BLaER1 treated with 17β-estradiol and CSF1 and Interleukin-3, amounts not matched to agents 10 nM and 100 nM (cell line): Measurements from ENCODE around the gene MCF2L.

Experiments
- H3K27ac ChIP-seq, 11 experiments: shearing (Covaris generic); formaldehyde crosslinking; 2 replicates each; pipeline ENCODE4 v1.8.1; 2022
- H3K27me3 ChIP-seq, 11 experiments: shearing (Covaris generic); formaldehyde crosslinking; 2 replicates each; pipeline ENCODE4 v1.8.1; 2022
- H3K36me3 ChIP-seq, 11 experiments: shearing (Covaris generic); formaldehyde crosslinking; 2 replicates each; pipeline ENCODE4 v1.8.1; 2022
- H3K4me1 ChIP-seq, 10 experiments: shearing (Covaris generic); formaldehyde crosslinking; 2 replicates each; pipeline ENCODE4 v1.8.1; 2022
- H3K4me2 ChIP-seq, 11 experiments: shearing (Covaris generic); formaldehyde crosslinking; 2 replicates each; pipeline ENCODE4 v1.8.1; 2022
- H3K4me3 ChIP-seq, 10 experiments: shearing (Covaris generic); formaldehyde crosslinking; 2 replicates each; pipeline ENCODE4 v1.8.1; 2022
- H3K9ac ChIP-seq, 11 experiments: shearing (Covaris generic); formaldehyde crosslinking; 2 replicates each; pipeline ENCODE4 v1.8.1; 2022
- H3K9me3 ChIP-seq, 11 experiments: shearing (Covaris generic); formaldehyde crosslinking; replicated peaks in 1 of 11; 2 replicates each; pipeline ENCODE4 v1.8.1; 2022
- H4K20me1 ChIP-seq, 11 experiments: shearing (Covaris generic); formaldehyde crosslinking; 2 replicates each; pipeline ENCODE4 v1.8.1; 2022
- Cebpa-rat ChIP-seq, 11 experiments: shearing (Covaris generic); IDR thresholded peaks; 2 replicates each; pipeline ENCODE4 v1.8.1; 2022

MCF2L gene

GRCh38 chr13:113080361-113080831 is 111.4 kb downstream of the MCF2L start:
- no peak overlapping the region for H3K27ac ChIP-seq
- H3K4me3 ChIP-seq: no peak overlapping the region
- no peak overlapping the region for H3K4me2 ChIP-seq
- no peaks in the 10 kb centered on the region for H3K36me3 ChIP-seq
- H4K20me1 ChIP-seq: peaks cover 0 to 34% (median 0%) of the 10 kb centered on the region in 11 experiments; a peak in 3 of 22 replicates
- H3K9ac ChIP-seq: no peak overlapping the region
- H3K27me3 ChIP-seq: no peaks in the 10 kb centered on the region
- H3K4me1 ChIP-seq: peaks cover 0 to 24% (median 13%) of the 10 kb centered on the region in 10 experiments; a peak in 15 of 20 replicates
- TF ChIP-seq Cebpa-rat (IDR thresholded peaks at IDR 0.05): no peak
- no peaks in the 10 kb centered on the region for H3K9me3 ChIP-seq

- no peak for TF ChIP-seq Cebpa-rat (IDR thresholded peaks at IDR 0.05)
- Histone ChIP-seq H3K4me2 (no peak overlapping the region), H3K4me1 (peaks cover 0 to 27% (median 13%) of the 10 kb centered on the region in 10 experiments; a peak in 15 of 20 replicates), H4K20me1 (peaks cover 0 to 34% (median 0%) of the 10 kb centered on the region in 11 experiments; a peak in 3 of 22 replicates), H3K36me3 (no peaks in the 10 kb centered on the region), H3K4me3 (no peak overlapping the region), H3K9ac (no peak overlapping the region), H3K27ac (no peak overlapping the region), H3K27me3 (no peaks in the 10 kb centered on the region), H3K9me3 (no peaks in the 10 kb centered on the region)
Observed at GRCh38 chr13:113080901-113081521, 112.0 kb downstream of the MCF2L start.

GRCh38 chr13:113082198-113083021 is 113.4 kb downstream of the MCF2L start:
- no peaks in the 10 kb centered on the region for H3K36me3 ChIP-seq
- peaks cover 0 to 5% (median 0%) of the 10 kb centered on the region in 11 experiments; a peak in 3 of 22 replicates for H3K27me3 ChIP-seq
- no peak overlapping the region for H3K4me3 ChIP-seq
- peaks cover 0 to 26% (median 13%) of the 10 kb centered on the region in 10 experiments; a peak in 15 of 20 replicates for H3K4me1 ChIP-seq
- no peak overlapping the region for H3K9ac ChIP-seq
- H4K20me1 ChIP-seq: peaks cover 0 to 41% (median 0%) of the 10 kb centered on the region in 11 experiments; a peak in 4 of 22 replicates
- no peak overlapping the region for H3K4me2 ChIP-seq
- no peak for TF ChIP-seq Cebpa-rat (IDR thresholded peaks at IDR 0.05)
- no peak overlapping the region for H3K27ac ChIP-seq
- H3K9me3 ChIP-seq: no peaks in the 10 kb centered on the region

GRCh38 chr13:113083022-113083373 is 114.0 kb downstream of the MCF2L start:
- no peak overlapping the region for H3K4me3 ChIP-seq
- no peak for TF ChIP-seq Cebpa-rat (IDR thresholded peaks at IDR 0.05)

GRCh38 chr13:113083402-113084061 is 114.5 kb downstream of the MCF2L start:
- no peak for TF ChIP-seq Cebpa-rat (IDR thresholded peaks at IDR 0.05)
- Histone ChIP-seq H3K27ac (no peak overlapping the region), H3K4me3 (no peak overlapping the region), H3K36me3 (no peaks in the 10 kb centered on the region), H4K20me1 (peaks cover 0 to 41% (median 0%) of the 10 kb centered on the region in 11 experiments; a peak in 4 of 22 replicates), H3K4me2 (no peak overlapping the region), H3K9ac (no peak overlapping the region), H3K4me1 (peaks cover 0 to 14% (median 10%) of the 10 kb centered on the region in 10 experiments; a peak in 15 of 20 replicates), H3K27me3 (peaks cover 0 to 16% (median 0%) of the 10 kb centered on the region in 11 experiments; a peak in 9 of 22 replicates), H3K9me3 (no peaks in the 10 kb centered on the region)

More at GRCh38 chr13:113083022-113083373, 114.0 kb downstream of the MCF2L start:
- Histone ChIP-seq H4K20me1 (peaks cover 0 to 41% (median 0%) of the 10 kb centered on the region in 11 experiments; a peak in 4 of 22 replicates), H3K9me3 (no peaks in the 10 kb centered on the region), H3K27ac (no peak overlapping the region), H3K4me2 (no peak overlapping the region), H3K27me3 (peaks cover 0 to 10% (median 0%) of the 10 kb centered on the region in 11 experiments; a peak in 8 of 22 replicates), H3K36me3 (no peaks in the 10 kb centered on the region), H3K4me1 (peaks cover 0 to 20% (median 13%) of the 10 kb centered on the region in 10 experiments; a peak in 15 of 20 replicates), H3K9ac (no peak overlapping the region)

- Histone ChIP-seq H3K27me3 (peaks cover 0 to 19% (median 0%) of the 10 kb centered on the region in 11 experiments; a peak in 9 of 22 replicates), H4K20me1 (peaks cover 0 to 41% (median 0%) of the 10 kb centered on the region in 11 experiments; a peak in 4 of 22 replicates), H3K4me2 (no peak overlapping the region), H3K9ac (no peak overlapping the region), H3K36me3 (no peaks in the 10 kb centered on the region), H3K4me3 (no peak overlapping the region), H3K4me1 (peaks cover 0 to 7% (median 3%) of the 10 kb centered on the region in 10 experiments; a peak in 15 of 20 replicates), H3K9me3 (no peaks in the 10 kb centered on the region), H3K27ac (no peak overlapping the region)
- no peak for TF ChIP-seq Cebpa-rat (IDR thresholded peaks at IDR 0.05)
Observed at GRCh38 chr13:113084094-113084942, 115.3 kb downstream of the MCF2L start.

- TF ChIP-seq Cebpa-rat (IDR thresholded peaks at IDR 0.05): no peak
- no peaks in the 10 kb centered on the region for H3K36me3 ChIP-seq
Observed at GRCh38 chr13:113084943-113085540, 116.0 kb downstream of the MCF2L start.

More at GRCh38 chr13:113084943-113085540, 116.0 kb downstream of the MCF2L start:
- H3K27me3 ChIP-seq: peaks cover 0 to 19% (median 0%) of the 10 kb centered on the region in 11 experiments; a peak in 9 of 22 replicates
- H3K4me1 ChIP-seq: peaks cover 0 to 4% (median 0%) of the 10 kb centered on the region in 10 experiments; a peak in 1 of 20 replicates
- no peak overlapping the region for H3K4me2 ChIP-seq
- H3K9ac ChIP-seq: no peak overlapping the region
- no peaks in the 10 kb centered on the region for H3K9me3 ChIP-seq
- no peak overlapping the region for H3K27ac ChIP-seq
- no peak overlapping the region for H3K4me3 ChIP-seq
- peaks cover 0 to 46% (median 0%) of the 10 kb centered on the region in 11 experiments; a peak in 4 of 22 replicates for H4K20me1 ChIP-seq
